Gastroesophageal sphincter (tissue), 3 donors: ENCODE results near the gene SPTLC3.

Experiments
- POLR2A ChIP-seq, 2 donors: fragments of 450-650 bp; IDR thresholded peaks; one replicate each; pipeline ENCODE4 v1.6.1; 2017; ENCODE audit warnings: antibody characterized with exemption in 2 of 2, mild to moderate bottlenecking in 2 of 2, moderate library complexity in 1 of 2
- POLR2AphosphoS5 ChIP-seq: sonication (generic); formaldehyde crosslinking; IDR thresholded peaks from one replicate; pipeline ENCODE4 v1.6.1; 2017; ENCODE audit warnings: antibody characterized with exemption
- TF ChIP-seq, protein P1 (sequence below), 4 experiments: fragments of 200-600 bp in 2 of 4; fragments of 450-650 bp in 2 of 4; sonication (generic) in 1 of 4; IDR thresholded peaks; one replicate each; pipeline ENCODE4 v1.5.1; 2017 to 2019; ENCODE audit warnings: antibody characterized with exemption in 4 of 4, mild to moderate bottlenecking in 2 of 4, moderate library complexity in 2 of 4

DNA sequence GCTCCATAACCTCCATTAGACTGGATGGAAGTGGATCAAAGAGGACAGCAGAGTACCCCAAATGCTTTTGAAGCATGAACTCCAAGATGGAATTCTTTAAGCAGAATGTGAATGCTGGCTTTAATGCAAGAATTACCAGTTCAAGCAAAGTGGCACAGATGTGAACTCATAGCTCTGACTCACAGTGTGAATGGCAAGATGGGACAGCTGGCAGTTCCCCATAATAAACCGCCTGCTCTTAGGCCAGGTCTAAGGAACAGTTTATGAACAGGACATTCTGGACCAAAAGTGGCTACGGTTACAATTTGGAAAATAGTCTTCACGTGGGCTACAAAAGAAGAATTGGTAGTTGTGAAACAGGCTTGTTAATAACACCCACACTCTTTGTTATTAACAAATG is 76.5 kb downstream of the SPTLC3 start:
- TF ChIP-seq, protein P1, sequence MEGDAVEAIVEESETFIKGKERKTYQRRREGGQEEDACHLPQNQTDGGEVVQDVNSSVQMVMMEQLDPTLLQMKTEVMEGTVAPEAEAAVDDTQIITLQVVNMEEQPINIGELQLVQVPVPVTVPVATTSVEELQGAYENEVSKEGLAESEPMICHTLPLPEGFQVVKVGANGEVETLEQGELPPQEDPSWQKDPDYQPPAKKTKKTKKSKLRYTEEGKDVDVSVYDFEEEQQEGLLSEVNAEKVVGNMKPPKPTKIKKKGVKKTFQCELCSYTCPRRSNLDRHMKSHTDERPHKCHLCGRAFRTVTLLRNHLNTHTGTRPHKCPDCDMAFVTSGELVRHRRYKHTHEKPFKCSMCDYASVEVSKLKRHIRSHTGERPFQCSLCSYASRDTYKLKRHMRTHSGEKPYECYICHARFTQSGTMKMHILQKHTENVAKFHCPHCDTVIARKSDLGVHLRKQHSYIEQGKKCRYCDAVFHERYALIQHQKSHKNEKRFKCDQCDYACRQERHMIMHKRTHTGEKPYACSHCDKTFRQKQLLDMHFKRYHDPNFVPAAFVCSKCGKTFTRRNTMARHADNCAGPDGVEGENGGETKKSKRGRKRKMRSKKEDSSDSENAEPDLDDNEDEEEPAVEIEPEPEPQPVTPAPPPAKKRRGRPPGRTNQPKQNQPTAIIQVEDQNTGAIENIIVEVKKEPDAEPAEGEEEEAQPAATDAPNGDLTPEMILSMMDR (IDR thresholded peaks at IDR 0.05), result no peak
- TF ChIP-seq POLR2A (IDR thresholded peaks at IDR 0.05) (no peak), POLR2AphosphoS5 (no peak)
